H4 (cell line): Measurements from ENCODE around the gene PHYHIPL. TPM values are rescaled to one million over a fixed set of nuclear protein-coding genes. Genes with fewer than 3 reads are reported as not detected.

ENCODE experiments used
- DNase-seq: peaks from one replicate; pipeline ENCODE4 v3.0.0-alpha.2; 2015; ENCODE audit warnings: low spot score
- total RNA-seq: library from RNA; depleted of rRNA; stranded (reverse); fragments of >200 nt; shearing (Covaris generic); gene quantifications from 2 replicates; pipeline ENCODE4 v1.2.3, GENCODE V29; 2014

Gene PHYHIPL
- total RNA-seq, 1 experiment from 2014 or later = 0.06 TPM

DNA sequence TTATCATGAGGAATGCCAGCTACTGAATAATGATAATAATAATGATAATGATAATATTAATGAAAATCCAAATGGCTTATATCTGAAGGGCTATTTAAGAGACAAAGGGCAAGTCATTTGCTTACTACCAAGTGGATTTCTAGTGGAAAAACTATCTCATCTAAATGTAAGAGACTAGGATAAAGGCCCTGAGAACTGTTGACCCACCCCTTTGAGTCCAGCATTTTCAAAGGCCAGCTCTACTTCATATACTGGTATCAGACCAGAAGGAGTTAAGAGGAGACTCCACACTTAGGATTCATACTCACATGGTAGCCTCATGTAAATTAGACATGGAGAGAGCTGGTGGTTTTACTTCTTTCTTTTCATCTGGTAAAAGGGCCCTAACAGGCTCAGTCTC is 76.0 kb downstream of the PHYHIPL start:
- DNase-seq = no peak

GRCh38 chr10:59255463-59255862 is 79.0 kb downstream of the PHYHIPL start:
- no peak for DNase-seq

DNA sequence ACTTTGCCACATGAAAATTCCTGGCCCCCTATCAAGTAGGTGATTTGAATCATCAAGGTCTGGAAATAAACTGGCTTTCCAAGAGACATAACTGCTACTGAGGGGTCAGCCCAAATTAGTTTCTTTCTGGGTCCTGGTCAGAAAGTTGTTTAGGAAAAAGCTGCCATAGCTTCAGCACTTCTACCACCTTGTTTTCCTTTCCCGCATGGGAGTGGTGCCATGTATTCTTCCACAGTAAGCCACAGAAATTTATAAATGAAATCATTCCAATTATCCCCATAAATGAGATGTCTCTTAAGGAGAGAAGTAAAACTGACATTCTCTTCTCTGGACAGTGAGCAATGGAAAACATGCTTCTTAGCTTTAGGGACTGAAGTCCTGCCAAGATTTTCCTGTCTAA is 80.8 kb downstream of the PHYHIPL start:
- no peak for DNase-seq

GRCh38 chr10:59258890-59259289 is 82.4 kb downstream of the PHYHIPL start:
- DNase-seq = no peak

- no peak for DNase-seq
Measured at GRCh38 chr10:59265141-59265540, 88.7 kb downstream of the PHYHIPL start.

- no peak for DNase-seq
Measured at GRCh38 chr10:59266321-59266720, 89.9 kb downstream of the PHYHIPL start.

DNA sequence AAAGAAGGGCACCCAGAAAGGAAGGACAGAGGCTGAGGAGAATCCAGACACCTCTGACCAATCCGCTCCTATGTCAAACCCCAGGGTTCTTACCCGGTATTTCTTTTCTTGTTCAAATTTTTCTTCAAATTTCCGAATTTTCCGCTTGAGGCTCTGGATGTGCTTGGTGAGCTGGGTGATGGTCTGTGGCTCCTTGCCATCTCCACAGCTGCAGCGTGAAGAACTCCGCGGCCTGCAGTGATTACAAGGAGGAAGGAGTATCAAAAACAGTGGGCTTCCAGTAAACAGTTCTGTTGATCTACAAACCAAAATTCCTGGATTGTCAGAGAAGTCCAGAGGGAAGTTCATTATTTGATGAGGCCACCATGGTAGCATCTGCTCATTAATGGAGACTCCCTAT is 92.0 kb downstream of the PHYHIPL start:
- no peak for DNase-seq

GRCh38 chr10:59269651-59270050 is 93.2 kb downstream of the PHYHIPL start:
- DNase-seq = no peak

DNA sequence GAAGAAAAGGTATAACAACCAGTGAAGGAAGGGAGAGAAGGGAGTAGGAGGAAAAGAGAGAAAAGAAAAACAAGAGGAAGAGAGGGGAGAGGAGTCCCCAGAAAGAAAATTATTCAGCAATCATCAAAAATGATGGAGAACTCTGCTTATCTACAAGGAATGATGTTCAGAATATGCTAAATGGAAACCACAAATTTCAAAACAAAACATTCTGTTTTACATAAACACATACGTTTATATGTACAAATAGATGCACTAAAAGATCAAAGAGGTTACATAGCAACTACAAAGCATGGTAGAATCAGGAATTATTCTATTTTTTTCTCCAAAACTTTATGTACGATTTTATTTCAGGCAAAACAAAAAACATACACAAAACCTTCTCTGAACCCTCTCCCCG is 94.0 kb downstream of the PHYHIPL start:
- no peak for DNase-seq

DNA sequence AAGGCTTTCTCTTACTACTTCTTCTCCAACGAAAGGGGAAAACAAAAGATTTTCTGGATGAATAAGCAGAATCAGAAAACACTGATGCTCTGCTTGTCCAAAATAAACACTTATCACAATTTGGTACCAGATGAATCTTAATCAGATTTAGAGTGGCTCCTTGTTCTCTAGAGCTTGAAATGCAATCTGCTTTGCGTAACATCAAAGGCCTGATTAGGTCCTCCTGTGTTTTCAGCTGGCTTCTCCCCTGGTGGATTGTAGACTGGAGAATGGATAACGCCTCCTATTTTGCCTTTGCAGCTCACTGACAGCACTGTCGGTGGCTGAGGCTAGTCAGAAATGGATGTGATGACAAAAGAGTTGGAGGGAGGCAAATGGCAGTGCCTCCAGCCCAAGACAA is 94.7 kb downstream of the PHYHIPL start:
- no peak for DNase-seq

- DNase-seq = no peak
Measured at GRCh38 chr10:59272061-59272460, 95.6 kb downstream of the PHYHIPL start.

DNA sequence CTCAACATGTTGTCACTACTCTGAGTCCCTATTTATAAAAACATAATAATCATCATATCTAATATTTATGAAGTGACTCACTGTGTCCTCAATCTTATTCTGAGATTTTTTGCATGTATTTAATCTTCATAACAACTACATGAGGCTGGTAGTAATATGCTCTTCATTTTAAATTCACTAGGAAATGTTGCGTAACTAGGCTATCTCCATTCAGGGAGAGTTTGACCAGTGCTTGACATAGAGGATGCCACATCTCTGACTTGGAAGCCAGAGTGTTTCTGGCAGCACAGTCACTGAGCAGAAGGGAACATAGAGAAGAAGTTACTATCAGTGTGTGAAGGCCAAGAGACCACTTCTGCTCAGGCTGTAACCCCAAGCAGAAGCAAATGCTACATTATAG is 97.0 kb downstream of the PHYHIPL start:
- no peak for DNase-seq

- no peak for DNase-seq
Measured at GRCh38 chr10:59276133-59276532, 99.7 kb downstream of the PHYHIPL start.

GRCh38 chr10:59276919-59277318 is 100.5 kb downstream of the PHYHIPL start:
- DNase-seq = no peak

DNA sequence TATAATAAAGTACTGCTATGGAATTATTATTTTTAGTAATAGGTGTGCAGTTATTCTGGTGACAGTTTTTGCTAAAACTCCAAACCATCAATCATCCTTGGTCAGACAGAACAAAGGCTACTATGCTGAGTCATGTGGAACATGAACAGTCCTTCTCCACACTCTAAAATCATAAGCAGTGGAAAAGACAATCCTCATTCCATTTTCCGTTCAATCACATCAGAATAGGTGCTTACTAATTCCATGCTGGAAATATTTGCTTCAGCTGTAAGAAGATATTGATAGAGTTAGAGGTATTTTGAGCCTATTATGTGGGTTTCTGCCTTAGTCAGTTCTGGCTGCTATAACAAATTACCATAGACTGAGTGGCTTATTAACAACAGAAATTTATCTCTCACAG is 103.0 kb downstream of the PHYHIPL start:
- no peak for DNase-seq

GRCh38 chr10:59279991-59280505 is 103.6 kb downstream of the PHYHIPL start:
- DNase-seq = no peak

DNA sequence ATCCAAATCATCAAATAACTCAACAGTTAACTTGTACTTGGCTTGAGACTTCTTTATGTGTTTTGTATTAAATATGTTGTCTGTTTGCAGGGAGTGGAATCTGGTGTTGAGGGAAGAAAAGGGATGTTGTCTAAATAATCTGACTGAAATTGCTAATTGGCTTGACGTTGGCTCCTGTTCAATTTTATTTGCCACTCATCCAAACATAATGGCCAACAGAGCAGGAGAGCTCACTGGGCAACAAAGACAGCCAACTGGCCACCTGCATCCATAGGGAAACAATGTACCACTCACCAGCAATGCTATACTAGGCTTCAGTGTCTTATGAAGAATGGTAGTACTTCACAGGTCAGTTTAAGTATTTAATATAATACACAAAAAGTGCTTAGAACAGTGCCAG is 105.4 kb downstream of the PHYHIPL start:
- no peak for DNase-seq

- no peak for DNase-seq
Measured at GRCh38 chr10:59283456-59284091, 107.1 kb downstream of the PHYHIPL start.

DNA sequence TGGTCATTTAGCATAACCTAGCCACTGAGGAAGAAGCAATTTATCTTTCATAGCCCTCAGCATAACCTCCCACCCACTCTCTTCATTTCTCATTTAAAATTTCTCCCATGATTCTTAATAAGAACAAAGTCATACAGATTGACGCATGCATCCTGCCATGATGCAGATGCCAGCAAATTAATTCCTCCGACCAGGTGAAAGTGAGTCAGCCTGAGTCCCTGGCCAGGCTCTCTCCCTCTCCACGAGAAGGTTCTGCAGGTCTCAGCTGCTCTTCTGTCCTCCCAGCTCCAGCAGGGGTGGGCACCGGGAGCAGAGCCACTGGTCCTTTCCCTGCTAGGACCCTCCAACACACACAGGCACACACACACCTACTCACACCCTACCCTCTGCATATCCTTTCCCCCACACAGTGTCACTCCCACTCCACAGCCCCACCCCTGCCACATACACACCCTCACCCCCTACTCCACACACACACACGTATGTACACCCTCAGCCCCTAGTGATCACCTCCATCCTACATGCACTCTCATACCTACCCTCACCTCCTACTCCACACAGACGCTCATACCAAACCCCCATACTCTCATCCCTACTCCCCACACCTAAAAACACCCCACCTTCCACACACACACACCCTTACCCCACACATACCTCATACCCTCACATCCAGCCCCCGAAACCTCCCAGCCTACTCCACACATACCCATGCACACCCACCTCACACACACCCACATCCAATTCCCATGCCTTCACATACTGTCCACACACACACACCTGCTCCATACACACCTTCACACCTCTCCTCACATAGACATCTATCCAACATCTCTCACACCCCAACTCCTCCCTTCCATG is 107.9 kb downstream of the PHYHIPL start:
- DNase-seq = no peak

DNA sequence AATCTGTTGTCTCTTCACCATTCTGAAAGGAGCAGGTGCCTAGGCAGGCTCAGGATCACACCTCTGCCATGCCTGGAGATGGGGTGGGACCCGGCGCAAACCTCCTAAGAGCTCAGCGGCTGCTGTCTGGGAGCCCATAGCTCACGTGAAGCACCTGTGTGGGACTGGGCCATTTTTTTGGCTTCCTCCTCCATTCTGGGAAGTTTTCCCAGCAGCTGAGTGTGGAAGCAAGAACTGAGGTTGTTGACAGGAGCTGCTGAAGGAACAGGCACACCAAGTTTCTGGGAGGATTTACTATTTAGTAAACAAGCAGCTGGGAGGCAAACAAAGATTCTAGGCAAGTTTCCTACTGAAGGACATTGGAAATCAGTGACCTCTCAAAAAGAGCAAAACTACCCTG is 108.6 kb downstream of the PHYHIPL start:
- no peak for DNase-seq

GRCh38 chr10:59285848-59286247 is 109.4 kb downstream of the PHYHIPL start:
- no peak for DNase-seq

GRCh38 chr10:59287587-59288255 is 111.3 kb downstream of the PHYHIPL start:
- DNase-seq = no peak

- no peak for DNase-seq
Measured at GRCh38 chr10:59289853-59290252, 113.4 kb downstream of the PHYHIPL start.
